Measurements from ENCODE around the gene TNIK. TPM values are rescaled to one million over a fixed set of nuclear protein-coding genes. Genes with fewer than 3 reads are reported as not detected.

TNIK gene
- total RNA-seq, 2 donors from 2014 or later = 28.6 to 43.8 TPM

- peaks cover 23% of the 10 kb centered on the region for H3K4me1 Mint-ChIP-seq
- H3K4me3 Mint-ChIP-seq = peak overlapping the region; percentile 27
- no peaks in the 10 kb centered on the region for H3K27me3 Mint-ChIP-seq
- peaks cover 17% of the 10 kb centered on the region for H3K36me3 Mint-ChIP-seq (ENCODE audit: low read depth)
- no peak for ATAC-seq (replicated peaks)
- no peak overlapping the region for H3K27ac Mint-ChIP-seq
- H3K9me3 Mint-ChIP-seq = no peaks in the 10 kb centered on the region
Measured at GRCh38 chr3:171446301-171446700, 13.9 kb downstream of the TNIK start.

DNA sequence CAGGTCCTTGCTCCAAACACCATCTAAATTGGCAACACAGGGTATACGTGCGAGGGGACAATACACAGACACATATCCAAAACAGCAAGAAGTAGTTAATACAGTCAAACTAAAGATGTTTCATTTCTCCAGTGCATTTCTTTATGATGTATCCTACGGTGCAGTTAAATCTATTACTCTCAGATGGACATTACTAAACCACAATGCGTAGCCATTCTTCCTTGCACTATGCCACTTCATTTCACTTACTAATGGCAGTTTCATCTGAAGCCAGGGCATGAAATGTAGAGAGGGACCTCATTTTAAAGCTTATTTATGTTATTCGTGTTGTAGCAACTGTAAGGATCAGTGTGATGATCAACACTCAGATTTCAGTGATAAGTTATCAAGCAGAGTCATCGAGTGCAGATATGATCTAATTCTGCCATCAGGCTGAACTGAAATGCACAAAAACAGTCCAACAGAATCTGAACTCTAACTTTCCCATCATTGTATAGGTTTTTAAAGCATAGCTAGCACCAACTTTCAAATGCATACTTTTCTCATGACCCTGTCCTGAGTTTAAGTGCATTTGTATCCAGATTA is 14.5 kb downstream of the TNIK start:
- H3K27me3 Mint-ChIP-seq = no peaks in the 10 kb centered on the region
- peaks cover 12% of the 10 kb centered on the region for H3K36me3 Mint-ChIP-seq (ENCODE audit: low read depth)
- no peak for ATAC-seq (replicated peaks)
- H3K27ac Mint-ChIP-seq = no peak overlapping the region
- H3K9me3 Mint-ChIP-seq = no peaks in the 10 kb centered on the region
- H3K4me3 Mint-ChIP-seq = no peak overlapping the region
- H3K4me1 Mint-ChIP-seq = peaks cover 29% of the 10 kb centered on the region

GRCh38 chr3:171444001-171444690 is 16.1 kb downstream of the TNIK start:
- Mint-ChIP-seq H3K4me1 (peaks cover 39% of the 10 kb centered on the region), H3K36me3 (ENCODE audit: low read depth) (peaks cover 5% of the 10 kb centered on the region)

GRCh38 chr3:171443211-171443957 is 16.8 kb downstream of the TNIK start:
- Mint-ChIP-seq H3K9me3 (no peaks in the 10 kb centered on the region), H3K27ac (no peak overlapping the region), H3K27me3 (no peaks in the 10 kb centered on the region), H3K4me1 (peaks cover 43% of the 10 kb centered on the region), H3K36me3 (ENCODE audit: low read depth) (peaks cover 5% of the 10 kb centered on the region), H3K4me3 (no peak overlapping the region)
- no peak for ATAC-seq (replicated peaks)

More at GRCh38 chr3:171444001-171444690, 16.1 kb downstream of the TNIK start:
- Mint-ChIP-seq H3K9me3 (no peaks in the 10 kb centered on the region), H3K27ac (no peak overlapping the region), H3K4me3 (no peak overlapping the region), H3K27me3 (no peaks in the 10 kb centered on the region)
- ATAC-seq (replicated peaks) = no peak

DNA sequence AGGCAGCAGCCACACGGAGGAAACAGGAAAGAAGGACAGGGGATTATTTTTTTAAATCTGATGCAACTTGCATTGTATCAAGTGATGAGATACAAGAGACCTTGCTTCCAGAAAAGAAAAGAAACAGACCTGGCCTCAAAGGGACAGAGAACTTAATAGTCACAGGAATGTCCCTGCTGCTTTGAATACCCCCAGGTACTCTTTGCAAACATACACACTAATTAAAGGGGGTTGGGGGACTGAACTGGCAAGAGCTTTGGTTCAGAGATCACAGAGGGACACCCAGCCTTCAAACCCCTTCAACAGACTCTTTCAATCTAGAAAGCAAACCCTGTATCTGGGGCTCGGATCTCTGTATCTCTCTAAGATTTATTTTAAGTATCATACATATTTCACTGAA is 18.0 kb downstream of the TNIK start:
- H3K27ac Mint-ChIP-seq = no peak overlapping the region
- no peak for ATAC-seq (replicated peaks)
- H3K4me3 Mint-ChIP-seq = no peak overlapping the region
- H3K9me3 Mint-ChIP-seq = no peaks in the 10 kb centered on the region
- H3K36me3 Mint-ChIP-seq (ENCODE audit: low read depth) = peaks cover 5% of the 10 kb centered on the region
- no peaks in the 10 kb centered on the region for H3K27me3 Mint-ChIP-seq
- peaks cover 40% of the 10 kb centered on the region for H3K4me1 Mint-ChIP-seq

DNA sequence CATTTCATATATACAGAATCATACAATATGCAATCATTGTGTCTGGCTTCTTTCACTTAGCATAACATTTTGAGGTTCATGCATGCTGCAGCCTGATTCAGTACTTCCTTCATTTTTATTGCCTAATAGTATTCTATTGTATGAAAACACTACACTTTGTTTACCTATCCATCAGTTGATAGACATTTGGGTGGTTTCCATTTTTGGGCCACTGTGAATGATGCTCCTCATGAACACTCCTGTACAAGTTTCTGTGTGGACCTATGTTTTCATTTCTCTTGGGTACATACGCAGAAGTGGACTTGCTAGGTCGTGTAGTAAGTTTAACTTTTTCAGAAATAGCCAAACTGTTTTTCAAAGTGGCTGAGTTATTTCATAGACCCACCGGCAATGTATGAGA is 18.8 kb downstream of the TNIK start:
- Mint-ChIP-seq H3K9me3 (no peaks in the 10 kb centered on the region), H3K27me3 (no peaks in the 10 kb centered on the region), H3K4me1 (peaks cover 44% of the 10 kb centered on the region), H3K36me3 (ENCODE audit: low read depth) (peaks cover 5% of the 10 kb centered on the region), H3K27ac (no peak overlapping the region), H3K4me3 (no peak overlapping the region)
- no peak for ATAC-seq (replicated peaks)

GRCh38 chr3:171439996-171440395 is 20.2 kb downstream of the TNIK start:
- Mint-ChIP-seq H3K27ac (peak overlapping the region; percentile 10), H3K4me3 (no peak overlapping the region), H3K27me3 (no peaks in the 10 kb centered on the region), H3K36me3 (ENCODE audit: low read depth) (peaks cover 5% of the 10 kb centered on the region), H3K4me1 (peaks cover 46% of the 10 kb centered on the region), H3K9me3 (no peaks in the 10 kb centered on the region)
- ATAC-seq (replicated peaks) = no peak

GRCh38 chr3:171437115-171437756 is 23.0 kb downstream of the TNIK start:
- Mint-ChIP-seq H3K27me3 (no peaks in the 10 kb centered on the region), H3K9me3 (no peaks in the 10 kb centered on the region), H3K4me1 (peaks cover 39% of the 10 kb centered on the region), H3K27ac (peak overlapping the region; percentile 47), H3K36me3 (ENCODE audit: low read depth) (no peaks in the 10 kb centered on the region), H3K4me3 (peak overlapping the region; percentile 2)
- no peak for ATAC-seq (replicated peaks)

DNA sequence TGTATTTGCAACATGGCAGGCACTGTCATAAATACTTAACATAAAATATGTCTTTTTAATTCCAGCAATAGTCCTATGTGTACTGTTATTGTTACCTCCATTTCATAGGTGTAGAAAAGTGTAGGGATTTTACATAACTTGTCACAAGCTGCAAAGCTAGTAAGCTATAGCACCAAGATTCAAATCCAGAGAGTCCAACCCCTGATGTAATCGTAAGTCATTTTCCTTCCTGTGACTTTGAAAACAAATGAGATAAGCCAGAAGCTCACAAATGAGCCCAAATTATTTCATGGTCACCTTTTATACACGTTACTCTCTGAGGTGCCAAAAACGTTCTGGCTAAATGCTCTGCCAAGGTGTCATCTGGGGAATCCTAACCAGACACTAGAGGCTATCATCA is 23.8 kb downstream of the TNIK start:
- peak overlapping the region; percentile 2 for H3K4me3 Mint-ChIP-seq
- H3K9me3 Mint-ChIP-seq = no peaks in the 10 kb centered on the region
- H3K27me3 Mint-ChIP-seq = no peaks in the 10 kb centered on the region
- no peaks in the 10 kb centered on the region for H3K36me3 Mint-ChIP-seq (ENCODE audit: low read depth)
- ATAC-seq (replicated peaks) = peak; percentile 50
- peaks cover 44% of the 10 kb centered on the region for H3K4me1 Mint-ChIP-seq
- H3K27ac Mint-ChIP-seq = peak overlapping the region; percentile 53

- peak overlapping the region; percentile 53 for H3K27ac Mint-ChIP-seq
- no peaks in the 10 kb centered on the region for H3K9me3 Mint-ChIP-seq
Measured at GRCh38 chr3:171435757-171436156, 24.4 kb downstream of the TNIK start.

DNA sequence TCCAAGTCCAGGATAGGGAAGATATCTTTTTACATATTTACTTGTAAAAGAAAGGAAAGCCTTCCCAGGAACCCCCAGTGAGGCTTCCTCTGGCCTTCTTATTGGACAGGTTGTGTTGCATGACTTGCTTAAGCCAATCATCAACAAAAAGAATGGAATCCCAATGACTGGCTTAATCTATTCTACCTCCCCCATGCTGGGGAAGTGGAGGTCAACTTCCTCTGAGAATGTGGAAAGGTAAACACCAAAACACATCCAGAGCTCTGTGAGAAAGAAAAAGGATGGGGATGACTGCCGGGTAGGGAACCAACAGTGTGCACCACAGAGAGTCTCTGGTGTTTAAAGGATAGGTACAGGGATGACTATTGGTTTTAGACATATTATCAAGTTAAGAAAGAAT is 25.1 kb downstream of the TNIK start:
- Mint-ChIP-seq H3K36me3 (ENCODE audit: low read depth) (no peaks in the 10 kb centered on the region), H3K9me3 (no peaks in the 10 kb centered on the region), H3K27me3 (no peaks in the 10 kb centered on the region), H3K27ac (no peak overlapping the region), H3K4me1 (peaks cover 32% of the 10 kb centered on the region), H3K4me3 (no peak overlapping the region)
- no peak for ATAC-seq (replicated peaks)

More at GRCh38 chr3:171435757-171436156, 24.4 kb downstream of the TNIK start:
- H3K4me1 Mint-ChIP-seq = peaks cover 38% of the 10 kb centered on the region
- no peak for ATAC-seq (replicated peaks)
- H3K4me3 Mint-ChIP-seq = no peak overlapping the region
- no peaks in the 10 kb centered on the region for H3K36me3 Mint-ChIP-seq (ENCODE audit: low read depth)
- no peaks in the 10 kb centered on the region for H3K27me3 Mint-ChIP-seq

GRCh38 chr3:171432548-171432947 is 27.7 kb downstream of the TNIK start:
- H3K27me3 Mint-ChIP-seq = no peaks in the 10 kb centered on the region
- peaks cover 21% of the 10 kb centered on the region for H3K4me1 Mint-ChIP-seq
- H3K4me3 Mint-ChIP-seq = no peak overlapping the region
- no peak overlapping the region for H3K27ac Mint-ChIP-seq
- no peaks in the 10 kb centered on the region for H3K36me3 Mint-ChIP-seq (ENCODE audit: low read depth)
- no peak for ATAC-seq (replicated peaks)
- H3K9me3 Mint-ChIP-seq = no peaks in the 10 kb centered on the region

DNA sequence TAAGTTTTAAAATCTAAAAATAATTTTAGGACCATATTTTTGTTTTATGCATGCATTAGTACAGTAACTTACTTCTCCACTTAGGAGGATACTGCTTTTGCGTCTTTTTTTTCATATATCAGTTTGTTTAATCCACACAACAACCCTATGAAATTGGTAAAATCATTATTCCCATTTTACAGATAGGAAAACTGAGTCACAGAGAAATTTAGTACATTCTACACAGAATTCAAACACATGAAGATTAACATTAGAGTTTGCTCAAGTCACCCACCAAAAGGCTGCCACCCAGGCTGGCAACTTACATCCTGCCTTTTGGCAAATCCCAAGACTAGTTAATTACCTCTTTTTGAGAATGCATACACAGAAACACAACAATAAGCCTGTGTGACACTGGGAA is 28.7 kb downstream of the TNIK start:
- Mint-ChIP-seq H3K27ac (no peak overlapping the region), H3K27me3 (no peaks in the 10 kb centered on the region), H3K4me3 (no peak overlapping the region), H3K9me3 (no peaks in the 10 kb centered on the region), H3K4me1 (peaks cover 16% of the 10 kb centered on the region), H3K36me3 (ENCODE audit: low read depth) (no peaks in the 10 kb centered on the region)
- no peak for ATAC-seq (replicated peaks)

DNA sequence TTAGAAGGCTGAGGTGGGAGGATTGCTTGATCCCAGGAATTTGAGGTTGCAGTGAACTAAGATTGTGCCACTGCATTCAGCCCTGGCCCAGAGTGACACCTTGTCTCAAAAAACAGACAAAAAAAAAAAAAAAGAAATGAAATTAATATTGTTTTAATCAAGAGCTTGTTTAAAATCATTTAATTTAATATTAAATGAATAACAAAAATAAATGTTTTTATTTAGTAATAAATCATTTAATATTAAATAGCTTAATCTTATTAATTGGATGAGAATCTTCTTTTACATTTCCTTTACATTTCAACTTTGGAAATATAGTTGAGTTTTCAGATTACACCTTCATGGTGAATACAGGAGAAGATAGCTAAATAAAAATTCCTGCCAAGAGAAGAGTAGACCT is 29.7 kb downstream of the TNIK start:
- H3K4me1 Mint-ChIP-seq = peaks cover 7% of the 10 kb centered on the region
- no peaks in the 10 kb centered on the region for H3K9me3 Mint-ChIP-seq
- no peaks in the 10 kb centered on the region for H3K27me3 Mint-ChIP-seq
- no peak overlapping the region for H3K27ac Mint-ChIP-seq
- H3K36me3 Mint-ChIP-seq (ENCODE audit: low read depth) = no peaks in the 10 kb centered on the region
- H3K4me3 Mint-ChIP-seq = no peak overlapping the region
- no peak for ATAC-seq (replicated peaks)

All from activated T-helper 17 cell treated with anti-CD3 and anti-CD28 coated beads, Interleukin-2, amount 50 U/mL, for 72 hours (primary cell).